HFFc6 (cell line): ENCODE results near the gene DDHD1. TPM values are rescaled to one million over a fixed set of nuclear protein-coding genes. Genes with fewer than 3 reads are reported as not detected.
A peak's percentile ranks its signal among the peaks of the same experiment; 100 is the strongest.
"Not testable (repeated sequence)": the region's sequence is repeated elsewhere in the genome, so short reads cannot be mapped to it uniquely, and the experiment has no call there.

Source experiments
- DNase-seq: peaks from one replicate; pipeline ENCODE4 v3.0.0-alpha.2; 2018
- H3K27ac Mint-ChIP-seq: 2 replicates; pipeline ENCODE4 v1.8.0; 2020; ENCODE audit warnings: mild to moderate bottlenecking, mixed read lengths
- H3K27me3 Mint-ChIP-seq: 2 replicates; pipeline ENCODE4 v1.8.0; 2021; ENCODE audit warnings: mild to moderate bottlenecking, moderate library complexity, mixed read lengths; ENCODE audit not compliant: insufficient read depth
- H3K36me3 Mint-ChIP-seq: 2 replicates; pipeline ENCODE4 v1.8.0; 2021; ENCODE audit warnings: low read depth, mixed read lengths
- H3K4me1 Mint-ChIP-seq: 2 replicates; pipeline ENCODE4 v1.8.0; 2020; ENCODE audit warnings: low read depth, mixed read lengths
- H3K4me3 Mint-ChIP-seq: 2 replicates; pipeline ENCODE4 v1.8.0; 2020; ENCODE audit warnings: mild to moderate bottlenecking, moderate library complexity, mixed read lengths
- H3K9me3 Mint-ChIP-seq: 2 replicates; pipeline ENCODE4 v1.8.0; 2020; ENCODE audit warnings: mild to moderate bottlenecking, mixed read lengths
- total RNA-seq, 6 experiments: library from RNA; stranded (reverse); fragmentation: NEBNext Ultra II Directional; extraction: Animal tissue kit (Norgen Biotek cat#: 25700); gene quantifications; 2 replicates in 1 of 6; 3 replicates in 5 of 6; pipeline ENCODE4 v1.2.3, GENCODE V29; 2021
- TF ChIP-seq, protein P1 (sequence below): fragments of 200-600 bp; sonication (generic); IDR thresholded peaks from 2 replicates; pipeline ENCODE4 v1.5.0; 2021; ENCODE audit warnings: antibody characterized with exemption, mild to moderate bottlenecking

DDHD1 gene
- total RNA-seq, 6 experiments from 2014 or later = 9.1 to 10.7 (median 9.7) TPM

DNA sequence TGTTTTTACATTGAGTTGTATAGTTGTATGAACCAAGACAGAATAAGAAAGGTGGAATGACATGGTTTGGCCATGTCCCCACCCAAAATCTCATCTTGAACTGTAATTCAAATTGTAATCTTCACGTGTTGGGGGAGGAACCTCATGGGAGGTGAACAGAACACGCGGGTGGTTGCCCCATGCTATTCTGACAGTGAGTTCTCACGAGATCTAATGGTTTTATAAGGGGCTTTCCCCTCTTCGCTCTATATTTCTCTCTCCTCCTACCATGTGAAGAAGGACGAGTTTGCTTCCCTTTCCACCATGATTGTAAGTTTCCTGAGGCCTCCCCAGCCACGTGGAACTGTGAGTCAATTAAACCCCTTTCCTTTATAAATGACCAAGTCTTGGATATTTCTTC lies 25.3 kb downstream of the DDHD1 start:
- no peak overlapping the region for H3K4me3 Mint-ChIP-seq
- peaks cover 23% of the 10 kb centered on the region for H3K4me1 Mint-ChIP-seq
- H3K27ac Mint-ChIP-seq = no peak overlapping the region
- no peaks in the 10 kb centered on the region for H3K27me3 Mint-ChIP-seq
- DNase-seq = no peak
- H3K36me3 Mint-ChIP-seq = no peaks in the 10 kb centered on the region
- TF ChIP-seq, protein P1, sequence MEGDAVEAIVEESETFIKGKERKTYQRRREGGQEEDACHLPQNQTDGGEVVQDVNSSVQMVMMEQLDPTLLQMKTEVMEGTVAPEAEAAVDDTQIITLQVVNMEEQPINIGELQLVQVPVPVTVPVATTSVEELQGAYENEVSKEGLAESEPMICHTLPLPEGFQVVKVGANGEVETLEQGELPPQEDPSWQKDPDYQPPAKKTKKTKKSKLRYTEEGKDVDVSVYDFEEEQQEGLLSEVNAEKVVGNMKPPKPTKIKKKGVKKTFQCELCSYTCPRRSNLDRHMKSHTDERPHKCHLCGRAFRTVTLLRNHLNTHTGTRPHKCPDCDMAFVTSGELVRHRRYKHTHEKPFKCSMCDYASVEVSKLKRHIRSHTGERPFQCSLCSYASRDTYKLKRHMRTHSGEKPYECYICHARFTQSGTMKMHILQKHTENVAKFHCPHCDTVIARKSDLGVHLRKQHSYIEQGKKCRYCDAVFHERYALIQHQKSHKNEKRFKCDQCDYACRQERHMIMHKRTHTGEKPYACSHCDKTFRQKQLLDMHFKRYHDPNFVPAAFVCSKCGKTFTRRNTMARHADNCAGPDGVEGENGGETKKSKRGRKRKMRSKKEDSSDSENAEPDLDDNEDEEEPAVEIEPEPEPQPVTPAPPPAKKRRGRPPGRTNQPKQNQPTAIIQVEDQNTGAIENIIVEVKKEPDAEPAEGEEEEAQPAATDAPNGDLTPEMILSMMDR = no peak
- no peaks in the 10 kb centered on the region for H3K9me3 Mint-ChIP-seq

DNA sequence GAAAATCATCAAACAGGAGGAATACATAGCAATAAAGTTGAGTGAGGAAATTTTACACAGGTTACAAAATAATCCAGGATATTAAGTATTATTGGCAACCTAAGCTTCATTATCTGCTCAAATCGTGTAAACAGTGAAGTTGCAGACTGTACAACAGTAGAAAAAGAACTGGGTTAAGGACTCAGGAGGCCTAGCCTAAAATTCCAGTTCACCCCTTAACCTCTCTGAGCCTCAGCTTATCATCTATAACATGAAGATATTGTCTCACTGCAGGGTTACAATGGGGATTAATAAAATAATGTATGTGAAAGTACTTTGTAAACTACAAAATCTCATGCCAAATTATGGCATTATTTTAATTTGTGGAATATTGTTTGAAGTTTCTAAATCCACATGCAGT lies 26.0 kb downstream of the DDHD1 start:
- TF ChIP-seq, protein P1 = no peak
- peak overlapping the region; percentile 82 for H3K27ac Mint-ChIP-seq
- no peaks in the 10 kb centered on the region for H3K27me3 Mint-ChIP-seq
- H3K4me3 Mint-ChIP-seq = peak overlapping the region; percentile 84
- no peak for DNase-seq
- H3K9me3 Mint-ChIP-seq = no peaks in the 10 kb centered on the region
- H3K4me1 Mint-ChIP-seq = peaks cover 23% of the 10 kb centered on the region
- peaks cover under 1% of the 10 kb centered on the region; the same call in 1 of the 2 replicates for H3K36me3 Mint-ChIP-seq

DNA sequence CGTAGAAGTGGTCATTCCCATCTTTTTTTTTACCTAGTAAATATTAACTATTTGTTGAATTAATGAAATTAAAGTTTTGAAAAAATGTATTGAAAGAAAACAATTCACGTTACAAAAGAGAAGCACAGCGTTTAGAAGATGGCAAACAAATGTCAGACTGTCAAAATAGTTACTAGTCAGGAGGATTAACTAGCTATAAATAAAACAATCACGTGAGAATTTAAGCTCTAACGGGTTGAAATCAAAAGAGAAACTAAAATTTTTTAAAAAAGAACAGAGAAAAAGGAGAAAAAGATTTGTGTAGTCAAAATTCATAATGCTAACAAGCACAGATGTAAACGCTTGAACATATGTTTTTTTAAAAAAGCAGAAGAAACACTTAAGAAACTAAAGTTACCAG lies 26.4 kb downstream of the DDHD1 start:
- peak overlapping the region; percentile 84 for H3K4me3 Mint-ChIP-seq
- no peak for DNase-seq
- peak overlapping the region; percentile 82 for H3K27ac Mint-ChIP-seq

DNA sequence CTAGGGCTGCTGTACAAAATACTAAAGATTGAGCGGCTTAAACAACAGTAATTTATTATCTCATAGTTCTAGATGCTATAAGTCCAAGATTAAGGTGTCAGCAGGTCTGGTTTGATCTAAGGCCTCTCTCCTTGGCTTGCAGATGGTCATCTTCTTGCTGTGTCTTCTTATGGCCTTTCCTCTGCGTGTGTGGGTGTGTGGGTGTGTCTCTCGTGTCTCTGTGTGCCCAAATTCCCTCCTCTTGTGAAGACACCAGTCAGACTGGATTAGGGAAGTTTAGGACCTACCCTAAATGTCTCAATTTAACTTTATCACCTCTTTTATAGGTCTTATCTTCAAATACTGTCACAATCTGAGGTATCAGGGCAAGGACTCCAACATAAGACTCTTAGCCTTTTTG lies 28.3 kb downstream of the DDHD1 start:
- no peaks in the 10 kb centered on the region for H3K27me3 Mint-ChIP-seq
- H3K4me1 Mint-ChIP-seq = peaks cover 23% of the 10 kb centered on the region
- no peak overlapping the region for H3K4me3 Mint-ChIP-seq
- TF ChIP-seq, protein P1 = no peak
- H3K36me3 Mint-ChIP-seq = peaks cover 11% of the 10 kb centered on the region
- peaks cover 8% of the 10 kb centered on the region; the same call in 1 of the 2 replicates for H3K9me3 Mint-ChIP-seq
- DNase-seq = no peak
- no peak overlapping the region for H3K27ac Mint-ChIP-seq

More for the DNA sequence above, 26.4 kb downstream of the DDHD1 start:
- TF ChIP-seq, protein P1 = no peak
- no peaks in the 10 kb centered on the region for H3K27me3 Mint-ChIP-seq
- no peaks in the 10 kb centered on the region for H3K9me3 Mint-ChIP-seq
- peaks cover 23% of the 10 kb centered on the region for H3K4me1 Mint-ChIP-seq
- peaks cover 4% of the 10 kb centered on the region; the same call in 1 of the 2 replicates for H3K36me3 Mint-ChIP-seq

DNA sequence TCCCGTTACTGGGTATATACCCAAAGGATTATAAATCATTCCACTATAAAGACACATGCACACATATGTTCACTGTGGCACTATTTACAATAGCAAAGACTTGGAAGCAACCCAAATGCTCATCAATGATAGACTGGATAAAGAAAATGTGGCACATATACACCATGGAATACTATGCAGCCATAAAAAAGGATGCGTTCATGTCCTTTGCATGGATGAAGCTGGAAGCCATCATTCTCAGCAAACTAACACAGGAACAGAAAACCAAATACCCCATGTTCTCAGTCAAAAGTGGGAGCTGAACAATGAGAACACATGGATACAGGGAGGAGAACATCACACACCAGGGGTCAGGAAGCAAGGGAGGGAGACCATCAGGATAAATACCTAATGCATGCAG lies 31.7 kb downstream of the DDHD1 start:
- not testable (repeated sequence) for H3K4me3 Mint-ChIP-seq, H3K27ac Mint-ChIP-seq, DNase-seq, H3K4me1 Mint-ChIP-seq, H3K27me3 Mint-ChIP-seq
- peaks cover 22% of the 10 kb centered on the region for H3K36me3 Mint-ChIP-seq
- H3K9me3 Mint-ChIP-seq = peaks cover 14% of the 10 kb centered on the region; the same call in 1 of the 2 replicates

DNA sequence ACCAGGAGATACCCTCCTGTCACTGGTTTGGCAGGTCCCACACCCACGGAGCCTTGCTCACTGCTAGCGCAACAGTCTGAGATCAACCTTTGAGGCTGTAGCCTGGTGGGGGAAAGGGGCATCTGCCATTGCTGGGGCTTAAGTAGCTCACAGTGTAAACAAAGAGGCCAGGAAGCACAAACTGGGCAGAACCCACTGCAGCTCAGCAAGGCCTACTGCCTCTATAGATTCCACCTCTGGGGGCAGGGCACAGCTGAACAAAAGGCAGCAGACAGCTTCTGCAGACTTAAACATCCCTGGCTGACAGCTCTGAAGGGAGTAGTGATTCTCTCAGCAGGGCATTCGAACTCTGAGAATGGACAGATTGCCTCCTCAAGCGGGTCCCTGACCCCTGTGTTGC lies 35.6 kb downstream of the DDHD1 start:
- H3K27ac Mint-ChIP-seq = not testable (repeated sequence)
- peaks cover 27% of the 10 kb centered on the region for H3K9me3 Mint-ChIP-seq

DNA sequence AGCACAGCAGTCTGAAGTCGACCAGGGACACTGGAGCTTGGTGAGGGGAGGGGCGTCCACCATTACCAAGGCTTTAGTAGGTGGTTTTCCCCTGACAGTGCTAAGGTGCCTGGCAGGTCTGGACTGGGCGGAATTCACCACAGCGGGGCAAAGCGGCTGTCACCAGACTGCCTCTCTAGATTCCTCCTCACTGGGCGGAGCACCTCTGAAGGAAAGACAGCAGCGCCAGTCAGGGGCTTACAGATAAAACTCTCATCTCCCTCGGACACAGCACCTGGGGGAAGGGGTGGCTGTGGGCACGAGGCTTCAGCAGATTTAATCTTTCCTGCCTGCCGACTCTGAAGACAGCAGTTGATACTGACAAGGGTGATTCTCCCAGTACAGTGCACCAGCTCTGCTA lies 39.1 kb downstream of the DDHD1 start:
- Mint-ChIP-seq H3K9me3 (peaks cover 18% of the 10 kb centered on the region), H3K4me1 (0 out of 2 replicates have a peak, but pooled peaks cover 6% of the 10 kb centered on the region), H3K36me3 (peaks cover 24% of the 10 kb centered on the region), H3K27ac (no peak overlapping the region), H3K27me3 (peaks cover 3% of the 10 kb centered on the region), H3K4me3 (no peak overlapping the region)
- no peak for DNase-seq
- TF ChIP-seq, protein P1 = no peak

More for the DNA sequence above, 35.6 kb downstream of the DDHD1 start:
- H3K4me3 Mint-ChIP-seq, H3K4me1 Mint-ChIP-seq, H3K27me3 Mint-ChIP-seq, DNase-seq: not testable (repeated sequence)
- H3K36me3 Mint-ChIP-seq = peaks cover 35% of the 10 kb centered on the region
